Subcutaneous preadipocyte (primary cell): ENCODE data around the gene CYP4F11. TPM values are rescaled to one million over a fixed set of nuclear protein-coding genes. Genes with fewer than 3 reads are reported as not detected.

ENCODE experiments used
- small RNA-seq: library from RNA; depleted of rRNA; stranded (forward); fragments of <200 nt; gene quantifications from one replicate; pipeline ENCODE3, GENCODE V24; 2012
- total RNA-seq: library from RNA; depleted of rRNA; stranded (reverse); fragments of >200 nt; gene quantifications from 2 replicates; pipeline ENCODE4 v1.2.3, GENCODE V29; 2012

Gene CYP4F11, protein sequence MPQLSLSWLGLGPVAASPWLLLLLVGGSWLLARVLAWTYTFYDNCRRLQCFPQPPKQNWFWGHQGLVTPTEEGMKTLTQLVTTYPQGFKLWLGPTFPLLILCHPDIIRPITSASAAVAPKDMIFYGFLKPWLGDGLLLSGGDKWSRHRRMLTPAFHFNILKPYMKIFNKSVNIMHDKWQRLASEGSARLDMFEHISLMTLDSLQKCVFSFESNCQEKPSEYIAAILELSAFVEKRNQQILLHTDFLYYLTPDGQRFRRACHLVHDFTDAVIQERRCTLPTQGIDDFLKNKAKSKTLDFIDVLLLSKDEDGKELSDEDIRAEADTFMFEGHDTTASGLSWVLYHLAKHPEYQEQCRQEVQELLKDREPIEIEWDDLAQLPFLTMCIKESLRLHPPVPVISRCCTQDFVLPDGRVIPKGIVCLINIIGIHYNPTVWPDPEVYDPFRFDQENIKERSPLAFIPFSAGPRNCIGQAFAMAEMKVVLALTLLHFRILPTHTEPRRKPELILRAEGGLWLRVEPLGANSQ
- not detected in 2 replicates for total RNA-seq

DNA sequence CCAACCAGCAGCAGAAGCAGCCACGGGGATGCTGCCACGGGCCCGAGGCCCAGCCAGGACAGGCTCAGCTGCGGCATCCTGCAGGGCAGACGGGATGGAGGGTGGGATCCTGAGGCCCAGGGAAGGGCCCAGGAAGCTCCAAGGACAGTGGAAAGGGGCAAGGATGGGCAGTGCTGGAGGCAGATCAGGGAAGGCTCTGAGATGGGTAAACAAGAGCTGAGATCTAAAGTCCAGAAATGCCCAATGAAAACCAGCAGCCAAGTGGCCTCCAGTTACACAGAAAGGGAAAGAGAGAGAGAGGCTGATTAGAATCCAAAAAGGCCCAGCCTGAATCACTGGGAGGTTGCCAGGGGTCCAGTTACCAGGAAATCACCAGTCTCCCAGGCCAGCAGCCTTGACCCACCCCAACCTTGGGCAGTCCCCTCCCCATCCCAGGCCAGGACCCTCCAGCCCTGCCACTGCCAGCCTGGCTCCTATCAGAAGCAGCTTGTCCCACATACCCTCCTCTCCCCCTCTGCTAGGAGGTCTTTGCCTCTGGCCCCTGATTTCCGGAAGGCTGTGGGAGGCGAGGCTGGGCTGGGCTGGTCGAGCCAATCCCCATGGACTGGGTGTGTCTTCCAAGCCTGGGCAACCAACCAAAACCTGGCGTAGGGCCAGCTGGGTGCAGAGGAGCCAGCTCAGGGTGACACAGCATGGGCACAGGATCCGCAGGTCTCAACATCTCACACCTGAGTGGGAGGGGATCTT, at the start of gene CYP4F11:
TSS of gene CYP4F11 (minus strand) at position 198 of the 747 bp plus-strand sequence. CDS start at position 77, 121 bp downstream.

DNA sequence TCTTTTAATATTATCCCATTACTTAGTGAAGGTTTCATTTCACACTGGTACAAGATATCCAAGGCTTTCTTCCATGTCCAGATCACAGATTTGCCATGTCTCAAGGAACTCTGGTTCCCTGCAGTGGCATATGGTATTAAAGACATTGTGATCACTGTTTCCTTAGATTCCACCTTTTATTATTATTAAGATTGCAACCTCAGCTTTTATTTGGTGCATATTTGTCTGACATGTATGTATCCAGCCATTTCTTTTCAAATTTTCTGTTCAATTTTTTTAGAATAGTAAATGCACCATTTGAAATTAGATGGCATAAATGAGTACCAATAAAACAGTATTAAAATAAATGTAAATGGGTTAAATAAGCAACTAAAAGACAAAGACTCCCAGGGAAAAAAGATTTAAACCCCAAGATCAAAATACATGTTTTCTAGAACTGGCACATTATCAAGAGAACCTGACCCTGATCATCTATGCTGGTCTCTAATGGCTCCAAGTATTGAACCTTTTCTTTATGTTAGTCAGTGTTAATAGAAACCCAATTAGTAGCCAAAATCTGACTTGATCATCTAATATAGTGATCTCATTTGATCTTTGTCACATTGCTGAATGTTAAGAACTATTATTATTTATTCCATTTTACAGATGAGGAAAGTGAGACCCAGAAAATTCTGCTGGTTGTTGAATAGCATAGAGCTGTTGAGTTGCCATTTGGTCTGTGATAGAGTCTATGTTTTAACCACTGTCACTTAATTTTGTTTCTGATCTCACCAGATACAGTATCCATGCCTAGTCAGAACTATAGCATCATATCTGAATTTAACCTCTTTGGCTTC, 14.1 kb upstream of the CYP4F11 start, which contains the start of gene OR10H4:
TSS of gene OR10H4 (plus strand) at position 786 of the 836 bp plus-strand sequence. CDS start at position 786, 0 bp downstream.

DNA sequence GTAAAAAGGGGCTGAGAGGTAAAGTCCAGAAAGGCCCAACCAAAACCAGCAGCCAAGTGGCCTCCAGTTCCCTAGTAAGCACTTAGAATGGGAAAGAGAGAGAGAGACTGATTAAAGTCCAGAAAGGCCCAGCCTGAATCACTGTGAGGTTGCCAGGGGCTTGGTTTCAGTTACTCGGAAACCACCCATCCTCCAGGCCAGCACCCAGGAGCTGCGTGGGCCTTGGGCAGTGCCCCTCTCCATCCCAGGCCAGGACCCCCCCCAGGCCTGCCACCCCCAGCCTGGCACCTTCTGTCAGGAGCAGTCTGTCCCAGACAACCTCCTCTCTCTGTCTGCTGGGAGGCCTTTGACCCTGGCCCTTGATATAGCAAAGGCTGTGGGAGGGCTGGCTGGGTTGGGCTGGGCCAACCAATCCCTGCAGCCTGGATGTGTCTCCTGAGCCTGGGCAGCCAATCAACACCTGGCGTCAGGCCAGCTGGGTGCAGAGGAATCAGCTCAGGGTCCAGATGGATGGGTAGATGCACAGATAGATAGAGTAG, 36.5 kb downstream of the CYP4F11 start, which contains the start of gene CYP4F2:
TSS of gene CYP4F2 (minus strand) at position 337 of the 539 bp plus-strand sequence. CDS start 463 bp downstream, outside the sequence.

Small RNAs within 50 kb of the gene (small RNA-seq; reads per million reads assigned to genes)
- not detected for gene CYP4F36P

Other genes starting within 250 kb of the CYP4F11 start
- not detected in 2 replicates for gene OR10H2, start 206.5 kb downstream of the CYP4F11 start, total RNA-seq
- gene OR10H3, start 196.5 kb downstream of the CYP4F11 start, total RNA-seq = not detected in 2 replicates
- gene OR10H5, start 146.9 kb downstream of the CYP4F11 start, total RNA-seq = not detected in 2 replicates
- not detected in 2 replicates for gene OR10H1, start 118.9 kb downstream of the CYP4F11 start, total RNA-seq
- not detected in 2 replicates for gene CYP4F2, start 36.5 kb downstream of the CYP4F11 start, total RNA-seq
- gene OR10H4, start 14.5 kb upstream of the CYP4F11 start, total RNA-seq = not detected in 2 replicates
- gene TPM4, start 142.0 kb upstream of the CYP4F11 start, total RNA-seq = 902 and 934 TPM in 2 replicates
- 80.1 and 113 TPM in 2 replicates for gene RAB8A, start 177.4 kb upstream of the CYP4F11 start, total RNA-seq
- gene HSH2D, start 209.2 kb upstream of the CYP4F11 start, total RNA-seq = not detected in 2 replicates
- gene CIB3, start 239.0 kb upstream of the CYP4F11 start, total RNA-seq = not detected in 2 replicates